ENCODE results near the gene CRPPA.
"Not testable (repeated sequence)": the region's sequence is repeated elsewhere in the genome, so short reads cannot be mapped to it uniquely, and the experiment has no call there.

CRPPA gene

DNA sequence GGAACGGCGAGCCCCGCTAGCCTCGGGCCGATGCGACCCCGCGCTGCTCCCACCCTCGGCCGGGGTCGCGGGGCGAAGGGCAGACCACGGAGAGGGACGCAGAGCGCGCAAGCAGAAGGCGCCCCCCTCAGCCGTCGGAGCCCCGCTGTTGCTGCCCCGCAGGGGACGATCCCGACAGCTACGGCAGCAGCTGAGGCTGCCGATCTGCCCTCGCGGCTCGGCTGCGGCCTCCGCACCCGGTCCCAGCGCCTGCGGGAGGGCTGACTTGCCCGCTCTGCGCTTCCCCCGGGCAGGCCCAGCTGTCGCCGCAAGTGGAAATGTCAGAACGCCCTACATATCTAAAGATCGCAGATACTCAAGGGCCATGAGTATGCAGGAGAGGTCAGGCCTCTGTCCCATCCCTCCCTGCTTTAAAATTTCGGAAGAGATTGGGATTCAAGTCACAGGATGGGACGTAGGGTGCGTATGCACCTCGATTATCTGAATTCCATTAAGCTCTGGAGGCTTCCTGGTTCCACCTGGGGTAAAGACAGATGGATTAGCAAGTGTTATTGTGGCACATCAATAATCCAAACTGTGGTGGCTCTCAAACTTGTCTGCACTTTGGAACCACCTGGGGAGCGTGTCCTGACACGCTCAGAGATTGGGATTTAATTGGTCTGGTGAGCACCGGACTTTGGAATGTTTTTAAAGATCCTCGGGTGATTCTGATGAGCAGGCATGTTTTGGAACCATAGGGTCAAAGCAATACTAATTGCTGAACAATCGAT, at the start of gene CRPPA:
Gene CRPPA, minus strand, starts transcription at position 206 of the 770 bp plus-strand sequence. CDS start 216 bp downstream, outside the sequence.
- H3K9me3 Mint-ChIP-seq: peaks cover 8% of the 10 kb centered on the region
- peak within 1 kb of the TSS; percentile 80 for H3K4me3 Mint-ChIP-seq
- peaks cover 2% of the 10 kb centered on the region for H3K36me3 Mint-ChIP-seq (ENCODE audit: low read depth)
- peaks cover 12% of the 10 kb centered on the region for H3K4me1 Mint-ChIP-seq (ENCODE audit: low read depth)
- peaks cover 7% of the 10 kb centered on the region for H3K27me3 Mint-ChIP-seq (ENCODE audit: low read depth)
- H3K27ac Mint-ChIP-seq: peak within 1 kb of the TSS; percentile 85

DNA sequence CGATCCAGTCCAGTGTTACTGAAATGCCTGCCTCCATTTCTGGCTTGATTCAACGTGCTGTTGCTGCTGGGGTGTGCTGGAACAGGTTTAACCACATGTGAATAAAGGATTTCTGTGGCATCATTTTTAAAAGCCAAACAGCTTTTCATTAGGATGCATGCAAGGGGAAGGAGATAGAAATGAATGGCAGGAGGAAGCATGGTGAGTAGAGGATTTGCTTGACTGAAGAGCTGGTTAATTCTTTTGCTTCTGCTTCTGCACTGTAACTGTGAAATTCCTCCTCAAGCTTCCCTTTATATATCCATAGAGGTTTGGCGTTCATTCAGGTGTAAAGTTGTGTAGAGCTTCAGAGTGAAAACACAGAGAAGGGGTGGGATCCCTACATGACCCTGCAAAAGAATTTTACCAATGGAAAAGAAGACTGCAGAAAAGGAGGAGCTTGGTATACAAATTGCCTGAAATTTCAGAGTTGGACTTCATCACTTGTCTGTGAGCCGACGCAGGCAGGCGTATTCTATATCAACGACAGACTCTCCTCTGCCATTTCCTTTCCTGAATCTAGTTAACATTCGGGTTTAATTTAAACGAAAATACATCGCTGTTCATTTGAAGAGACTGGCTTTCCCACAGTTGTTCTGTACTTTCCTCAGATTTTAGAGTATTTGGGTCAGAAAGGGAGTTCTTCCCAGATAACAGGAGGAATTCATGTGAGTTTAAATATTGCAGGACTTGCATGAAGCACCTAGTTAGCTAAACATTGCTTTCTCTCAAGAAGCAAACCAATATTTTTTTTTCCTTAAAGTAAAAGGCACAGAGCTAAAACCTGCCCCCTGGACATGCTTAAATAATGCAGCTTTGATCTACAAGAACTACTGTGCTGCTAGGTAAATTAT, 44.4 kb upstream of the CRPPA start, which contains the start of gene SOSTDC1:
Gene SOSTDC1, minus strand, starts transcription at position 270 of the 893 bp plus-strand sequence. Its CDS starts 70 bp downstream, at position 200.
- no peak within 1 kb of the TSS for H3K27ac Mint-ChIP-seq
- no peak within 1 kb of the TSS for H3K4me3 Mint-ChIP-seq
- H3K36me3 Mint-ChIP-seq (ENCODE audit: low read depth): no peaks in the 10 kb centered on the region
- no peaks in the 10 kb centered on the region for H3K4me1 Mint-ChIP-seq (ENCODE audit: low read depth)
- H3K9me3 Mint-ChIP-seq: no peaks in the 10 kb centered on the region
- peaks cover 11% of the 10 kb centered on the region for H3K27me3 Mint-ChIP-seq (ENCODE audit: low read depth)

DNA sequence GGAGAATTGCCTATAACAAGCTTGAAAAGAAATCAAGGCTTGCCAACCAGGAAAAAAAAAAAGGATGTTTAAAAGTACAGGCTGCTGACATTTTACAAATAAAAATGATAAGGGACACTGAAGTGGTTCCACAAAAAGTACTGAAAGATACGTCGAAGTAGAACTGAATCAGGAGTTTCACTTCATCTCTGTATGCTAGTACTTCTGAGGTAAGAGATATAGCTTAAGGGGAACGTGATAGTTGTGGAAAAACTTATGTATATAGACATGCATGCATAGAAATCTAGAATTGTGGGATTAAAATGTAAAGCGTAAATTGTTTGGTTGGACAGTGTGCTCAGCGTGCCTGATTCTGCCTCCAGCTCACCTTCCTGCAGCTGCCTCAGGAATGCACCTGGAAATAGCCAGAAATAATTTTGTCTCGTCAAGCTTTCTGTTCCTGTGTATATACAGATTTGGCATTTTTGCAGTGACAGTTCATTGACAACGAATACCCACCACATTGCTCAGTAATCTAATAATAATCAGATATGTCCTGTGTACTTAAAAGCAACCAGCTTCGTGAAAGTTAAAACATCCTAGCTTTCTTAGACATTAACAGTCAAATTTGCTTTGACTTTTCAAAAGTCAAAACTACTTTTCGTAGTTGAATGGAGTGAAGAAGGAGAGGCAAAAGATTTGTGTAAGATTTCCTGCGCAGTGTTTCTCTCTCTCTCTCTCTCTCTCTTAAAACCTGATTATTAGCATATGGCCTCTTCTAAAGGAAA, 42.8 kb upstream of the CRPPA start:
- H3K4me1 Mint-ChIP-seq (ENCODE audit: low read depth): no peaks in the 10 kb centered on the region
- H3K36me3 Mint-ChIP-seq (ENCODE audit: low read depth): no peaks in the 10 kb centered on the region
- H3K4me3 Mint-ChIP-seq: no peak overlapping the region
- H3K27ac Mint-ChIP-seq: no peak overlapping the region
- no peaks in the 10 kb centered on the region for H3K9me3 Mint-ChIP-seq
- H3K27me3 Mint-ChIP-seq (ENCODE audit: low read depth): peaks cover 11% of the 10 kb centered on the region

DNA sequence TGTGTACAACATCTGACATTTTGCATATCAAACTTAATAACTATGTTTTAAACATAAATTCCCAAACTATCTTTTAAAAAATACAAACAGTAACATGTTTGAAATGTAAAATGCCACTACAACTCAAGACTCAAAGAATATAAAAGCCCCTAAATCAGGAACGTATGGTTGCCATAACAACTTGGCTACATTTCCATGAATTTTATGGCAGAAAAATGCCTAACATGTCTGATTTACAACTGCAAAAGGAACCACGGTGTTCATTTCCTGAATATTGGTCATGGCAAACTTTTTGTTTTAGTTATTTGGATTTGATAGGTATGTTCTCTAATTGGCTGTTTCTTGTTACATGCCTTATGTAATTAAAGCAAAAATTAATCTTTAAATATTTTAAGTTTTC, 42.2 kb upstream of the CRPPA start:
- no peak overlapping the region for H3K27ac Mint-ChIP-seq
- H3K4me3 Mint-ChIP-seq: no peak overlapping the region
- H3K9me3 Mint-ChIP-seq: no peaks in the 10 kb centered on the region
- H3K4me1 Mint-ChIP-seq (ENCODE audit: low read depth): no peaks in the 10 kb centered on the region
- H3K27me3 Mint-ChIP-seq (ENCODE audit: low read depth): peaks cover 11% of the 10 kb centered on the region
- no peaks in the 10 kb centered on the region for H3K36me3 Mint-ChIP-seq (ENCODE audit: low read depth)

DNA sequence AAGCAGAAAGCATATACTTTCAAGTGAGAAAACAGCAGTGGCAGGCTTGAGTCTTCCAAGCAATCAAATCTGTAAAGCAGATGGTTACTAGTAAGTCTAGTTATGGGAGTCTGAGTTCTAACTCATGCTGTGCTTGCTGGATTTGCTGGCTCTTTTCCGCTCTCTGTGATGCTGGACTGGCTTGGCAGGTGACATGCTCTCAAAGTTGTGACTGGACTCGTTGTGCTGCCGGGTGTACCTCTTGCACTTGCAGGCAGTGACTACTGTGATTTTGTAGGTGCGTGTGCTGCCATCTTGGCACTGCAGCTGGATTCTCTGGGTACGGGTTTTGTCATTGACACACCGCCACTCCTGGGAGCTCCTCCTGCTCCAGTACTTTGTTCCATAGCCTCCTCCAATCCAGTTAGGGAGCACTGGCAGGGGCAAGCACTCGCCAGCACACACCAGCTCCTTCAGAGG, 41.1 kb upstream of the CRPPA start:
- H3K4me3 Mint-ChIP-seq: no peak overlapping the region
- H3K27ac Mint-ChIP-seq: no peak overlapping the region
- H3K36me3 Mint-ChIP-seq (ENCODE audit: low read depth): no peaks in the 10 kb centered on the region
- no peaks in the 10 kb centered on the region for H3K4me1 Mint-ChIP-seq (ENCODE audit: low read depth)
- no peaks in the 10 kb centered on the region for H3K9me3 Mint-ChIP-seq
- peaks cover 11% of the 10 kb centered on the region for H3K27me3 Mint-ChIP-seq (ENCODE audit: low read depth)

DNA sequence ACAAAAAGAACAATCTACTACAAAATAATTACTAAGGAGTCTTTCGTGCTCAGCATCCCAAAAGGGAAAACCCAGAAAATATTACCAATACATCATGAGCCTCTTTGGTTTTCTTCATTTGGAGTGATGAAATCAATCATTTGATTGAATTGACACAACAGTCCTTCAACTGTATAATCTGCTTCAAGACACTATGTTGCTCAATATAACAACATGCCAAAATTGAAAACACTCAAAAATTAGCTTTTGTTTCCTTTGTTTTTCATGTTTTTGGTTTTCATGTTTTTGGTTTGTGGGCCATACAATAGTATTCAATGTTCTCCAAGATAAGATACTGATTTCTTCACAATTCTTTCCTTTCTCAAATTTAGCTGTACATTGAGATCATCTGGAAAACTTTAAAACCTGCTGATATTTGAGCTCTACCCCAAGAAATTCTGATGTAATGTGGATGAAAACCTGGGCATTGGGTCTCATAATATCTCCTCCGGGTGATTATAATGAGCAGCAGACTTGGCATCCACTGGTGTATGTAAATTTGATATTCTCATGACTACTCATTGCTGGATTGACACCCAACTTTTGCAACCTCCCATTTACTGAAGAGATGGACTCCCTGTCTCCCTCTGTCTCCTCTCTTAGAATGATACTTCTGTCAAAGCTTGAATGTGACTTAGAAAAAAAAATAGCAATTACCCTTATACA, 39.6 kb upstream of the CRPPA start:
- Mint-ChIP-seq H3K36me3 (ENCODE audit: low read depth) (no peaks in the 10 kb centered on the region), H3K4me3 (no peak overlapping the region), H3K9me3 (no peaks in the 10 kb centered on the region), H3K27ac (no peak overlapping the region), H3K27me3 (ENCODE audit: low read depth) (peaks cover 11% of the 10 kb centered on the region), H3K4me1 (ENCODE audit: low read depth) (no peaks in the 10 kb centered on the region)

DNA sequence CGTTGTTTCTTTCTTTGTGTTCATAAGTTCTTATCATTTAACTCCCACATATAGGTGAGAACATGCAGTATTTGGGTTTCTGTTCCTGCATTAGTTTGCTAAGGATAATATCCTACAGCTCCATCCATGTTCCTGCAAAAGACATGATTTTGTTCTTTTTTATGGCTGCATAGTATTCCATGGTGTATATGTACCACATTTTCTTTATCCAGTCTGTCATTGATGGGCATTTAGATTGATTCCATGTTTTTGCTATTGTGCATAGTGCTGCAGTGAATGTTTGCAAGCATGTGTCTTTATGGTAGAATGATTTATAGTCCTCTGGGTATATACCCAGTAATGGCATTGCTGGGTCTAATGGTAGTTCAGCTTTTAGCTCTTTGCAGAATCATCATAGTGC, 35.0 kb upstream of the CRPPA start:
- H3K4me3 Mint-ChIP-seq; H3K27ac Mint-ChIP-seq; H3K9me3 Mint-ChIP-seq; H3K4me1 Mint-ChIP-seq (ENCODE audit: low read depth); H3K27me3 Mint-ChIP-seq (ENCODE audit: low read depth); H3K36me3 Mint-ChIP-seq (ENCODE audit: low read depth): not testable (repeated sequence)

DNA sequence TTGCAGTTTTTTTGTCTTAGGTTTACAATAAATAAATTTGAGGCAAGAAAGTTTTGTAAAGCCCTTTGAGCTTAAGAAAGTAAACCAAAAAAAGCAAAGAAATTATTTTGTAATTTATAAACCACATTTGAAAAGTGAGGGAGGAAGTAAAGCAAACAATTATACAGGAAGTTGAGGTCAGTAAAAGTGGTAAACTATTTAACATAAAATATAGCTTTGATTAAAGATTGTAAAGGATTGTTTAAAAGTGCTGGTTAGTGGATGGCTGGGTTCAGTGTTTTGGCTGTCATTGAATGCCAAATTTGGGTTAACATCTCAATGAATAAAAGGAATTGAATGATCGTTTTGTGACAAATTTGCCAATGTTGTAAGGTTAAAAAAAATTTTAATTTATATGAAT, 34.3 kb upstream of the CRPPA start:
- Mint-ChIP-seq H3K27me3 (ENCODE audit: low read depth) (no peaks in the 10 kb centered on the region), H3K4me3 (no peak overlapping the region), H3K9me3 (no peaks in the 10 kb centered on the region), H3K36me3 (ENCODE audit: low read depth) (no peaks in the 10 kb centered on the region), H3K4me1 (ENCODE audit: low read depth) (no peaks in the 10 kb centered on the region), H3K27ac (no peak overlapping the region)

DNA sequence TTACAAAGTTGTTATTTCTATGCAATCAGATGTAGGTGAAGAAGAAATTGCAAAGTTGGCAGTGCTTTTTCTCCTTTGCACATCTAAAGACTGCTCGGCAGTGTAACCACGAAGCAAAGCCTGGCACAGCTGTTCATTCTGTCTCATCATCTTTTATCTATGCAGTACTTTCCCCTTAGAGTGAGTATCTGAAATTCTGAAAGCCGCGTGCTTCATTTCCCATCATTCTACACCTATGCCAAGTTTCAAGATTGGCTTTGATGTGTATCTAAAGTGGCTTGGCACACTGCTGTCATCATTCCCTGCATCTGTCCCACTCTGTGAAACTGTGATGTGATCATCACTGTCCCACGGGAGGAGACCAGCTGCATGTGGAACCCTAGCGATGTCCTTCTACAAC, 29.0 kb upstream of the CRPPA start:
- Mint-ChIP-seq H3K36me3 (ENCODE audit: low read depth) (no peaks in the 10 kb centered on the region), H3K4me3 (no peak overlapping the region), H3K4me1 (ENCODE audit: low read depth) (no peaks in the 10 kb centered on the region), H3K9me3 (no peaks in the 10 kb centered on the region), H3K27me3 (ENCODE audit: low read depth) (no peaks in the 10 kb centered on the region), H3K27ac (no peak overlapping the region)

DNA sequence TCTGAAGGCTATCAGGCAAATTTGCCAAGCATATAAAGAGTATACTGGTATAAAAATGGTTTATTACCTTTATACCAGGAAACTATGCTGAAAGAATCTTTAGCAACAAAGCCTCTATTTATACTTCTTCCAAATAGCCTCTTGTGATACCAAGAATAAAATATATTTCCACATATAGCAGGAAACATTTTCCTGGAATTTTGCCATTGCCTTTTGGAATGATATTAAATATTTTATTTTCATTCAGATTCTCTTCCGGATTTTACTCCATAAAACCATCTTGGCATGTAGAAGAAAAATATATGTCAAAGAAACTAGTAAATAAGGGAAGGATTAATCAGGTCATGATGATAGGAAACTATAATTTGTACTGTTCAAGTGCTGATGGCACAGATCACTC, 26.5 kb upstream of the CRPPA start:
- Mint-ChIP-seq H3K36me3 (ENCODE audit: low read depth) (no peaks in the 10 kb centered on the region), H3K27me3 (ENCODE audit: low read depth) (no peaks in the 10 kb centered on the region), H3K27ac (no peak overlapping the region), H3K4me3 (no peak overlapping the region), H3K9me3 (no peaks in the 10 kb centered on the region), H3K4me1 (ENCODE audit: low read depth) (no peaks in the 10 kb centered on the region)

DNA sequence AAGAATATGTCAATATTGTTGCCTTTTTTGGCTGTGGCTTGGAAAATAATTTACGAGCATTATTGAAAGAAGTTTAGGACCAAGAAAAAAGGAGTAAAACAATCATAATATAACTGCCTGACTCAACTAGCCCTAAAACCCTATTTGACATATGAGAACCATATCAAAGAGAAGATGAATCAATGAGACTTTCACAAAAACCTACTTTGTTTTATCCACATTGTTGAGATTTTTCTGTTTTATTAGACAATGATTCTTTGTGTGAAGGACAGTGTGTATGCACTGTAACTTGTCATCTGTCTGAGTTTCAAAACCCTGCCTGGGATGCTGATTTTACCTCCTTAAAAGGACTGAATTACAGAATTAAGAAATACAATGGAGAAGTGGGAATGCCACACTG, 25.2 kb upstream of the CRPPA start:
- Mint-ChIP-seq H3K36me3 (ENCODE audit: low read depth) (no peaks in the 10 kb centered on the region), H3K4me1 (ENCODE audit: low read depth) (no peaks in the 10 kb centered on the region), H3K27me3 (ENCODE audit: low read depth) (no peaks in the 10 kb centered on the region), H3K9me3 (no peaks in the 10 kb centered on the region), H3K4me3 (no peak overlapping the region), H3K27ac (no peak overlapping the region)

DNA sequence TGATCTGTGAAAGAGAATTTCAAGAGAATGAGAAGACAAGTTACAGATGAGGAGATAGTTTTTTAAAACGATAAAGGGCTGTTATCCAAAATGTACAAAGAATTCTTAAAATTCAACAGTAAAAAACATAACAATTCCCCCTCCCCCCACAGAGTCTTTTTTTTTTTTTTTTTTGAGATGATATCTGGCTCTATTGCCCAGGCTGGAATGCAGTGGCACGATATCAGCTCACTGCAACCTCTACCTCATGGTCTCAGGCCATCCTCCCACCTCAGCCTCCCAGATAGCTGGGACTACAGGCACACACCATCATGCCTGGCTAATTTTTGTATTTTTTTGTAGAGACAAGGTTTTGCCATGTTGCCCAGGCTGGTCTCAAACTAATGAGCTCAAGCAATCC, 22.5 kb upstream of the CRPPA start:
- H3K4me1 Mint-ChIP-seq (ENCODE audit: low read depth); H3K36me3 Mint-ChIP-seq (ENCODE audit: low read depth); H3K27ac Mint-ChIP-seq; H3K9me3 Mint-ChIP-seq; H3K27me3 Mint-ChIP-seq (ENCODE audit: low read depth); H3K4me3 Mint-ChIP-seq: not testable (repeated sequence)

DNA sequence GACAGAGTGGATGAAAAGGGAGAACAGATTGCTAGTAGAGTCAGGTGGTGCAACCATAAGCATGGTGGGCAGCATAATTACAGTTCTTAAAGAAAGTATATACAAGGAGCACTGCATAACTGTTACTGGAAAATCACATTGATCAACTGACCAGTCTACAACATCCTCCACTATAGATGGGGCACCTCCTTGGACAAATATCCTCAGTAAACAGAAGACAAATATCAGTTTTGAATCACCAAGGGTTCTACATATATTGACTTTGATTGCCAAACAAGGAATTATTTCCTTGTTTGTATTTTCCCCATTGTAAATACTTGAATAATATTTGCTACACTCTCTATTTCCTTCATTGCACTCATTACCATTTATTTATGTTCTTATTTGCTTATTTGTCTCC, 17.6 kb upstream of the CRPPA start:
- no peak overlapping the region for H3K4me3 Mint-ChIP-seq
- H3K9me3 Mint-ChIP-seq: no peaks in the 10 kb centered on the region
- peaks cover 8% of the 10 kb centered on the region for H3K27me3 Mint-ChIP-seq (ENCODE audit: low read depth)
- no peak overlapping the region for H3K27ac Mint-ChIP-seq
- no peaks in the 10 kb centered on the region for H3K4me1 Mint-ChIP-seq (ENCODE audit: low read depth)
- no peaks in the 10 kb centered on the region for H3K36me3 Mint-ChIP-seq (ENCODE audit: low read depth)

DNA sequence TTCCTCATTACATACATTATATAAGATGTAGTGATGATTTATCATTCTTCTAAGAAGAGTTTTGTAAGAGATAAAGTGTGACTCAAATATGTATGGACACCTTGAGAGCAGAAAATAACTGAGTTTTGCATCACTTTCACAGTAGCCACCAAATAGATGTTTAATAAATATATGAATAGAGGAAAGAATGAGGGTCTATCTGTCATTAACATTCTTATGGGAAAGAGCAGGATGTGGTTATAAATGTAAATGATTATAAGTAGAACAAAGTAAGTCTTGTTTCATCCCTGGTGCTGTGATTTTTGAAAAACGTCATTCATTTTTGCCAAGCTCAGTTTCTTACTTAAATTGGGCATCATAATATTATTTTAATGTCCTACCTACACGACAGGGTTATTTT, 15.0 kb upstream of the CRPPA start:
- no peaks in the 10 kb centered on the region for H3K9me3 Mint-ChIP-seq

More for the DNA sequence above, 15.0 kb upstream of the CRPPA start:
- Mint-ChIP-seq H3K27ac (no peak overlapping the region), H3K27me3 (ENCODE audit: low read depth) (peaks cover 8% of the 10 kb centered on the region), H3K4me1 (ENCODE audit: low read depth) (no peaks in the 10 kb centered on the region), H3K36me3 (ENCODE audit: low read depth) (no peaks in the 10 kb centered on the region), H3K4me3 (no peak overlapping the region)

All from T-helper 1 cell treated with Interleukin-12 subunit alpha and Interleukin-12 subunit beta and Interleukin-4 antibody, amounts not matched to agents 30 μg/mL and 1 μg/mL, for 36 hours (primary cell).